MG63 (cell line): ENCODE measurements around the gene ARHGEF9. TPM values are rescaled to one million over a fixed set of nuclear protein-coding genes. Genes with fewer than 3 reads are reported as not detected.
A peak's percentile ranks its signal among the peaks of the same experiment; 100 is the strongest.
"Not testable (repeated sequence)": the region's sequence is repeated elsewhere in the genome, so short reads cannot be mapped to it uniquely, and the experiment has no call there.

Experiments used
- DNase-seq: peaks from one replicate; pipeline ENCODE4 v3.0.0-alpha.2; 2020
- H3K27me3 ChIP-seq: fragments of 250-450 bp; sonication (Bioruptor Pico); 2 replicates; pipeline ENCODE4 v1.5.1; 2020; ENCODE audit warnings: mild to moderate bottlenecking, moderate library complexity
- H3K36me3 ChIP-seq: fragments of 250-450 bp; sonication (Bioruptor Pico); 2 replicates; pipeline ENCODE4 v1.5.1; 2020; ENCODE audit warnings: mild to moderate bottlenecking, moderate library complexity
- H3K4me3 ChIP-seq: fragments of 250-450 bp; sonication (Bioruptor Pico); 2 replicates; pipeline ENCODE4 v1.5.1; 2020; ENCODE audit warnings: mild to moderate bottlenecking, moderate library complexity
- H3K9me3 ChIP-seq: fragments of 250-450 bp; sonication (Bioruptor Pico); 2 replicates; pipeline ENCODE4 v1.5.1; 2020; ENCODE audit warnings: mild to moderate bottlenecking, moderate library complexity
- total RNA-seq: library from RNA; depleted of rRNA; stranded (reverse); fragments of >200 nt; shearing (Covaris generic); gene quantifications from 2 replicates; pipeline ENCODE4 v1.2.3, GENCODE V29; 2014; ENCODE audit warnings: low replicate concordance

The ARHGEF9 gene
- total RNA-seq, 1 experiment from 2014 or later, result 13.4 TPM

- no peak for DNase-seq
- H3K4me3 ChIP-seq, result no peak overlapping the region
- H3K27me3 ChIP-seq, result no peaks in the 10 kb centered on the region
- H3K36me3 ChIP-seq, result no peaks in the 10 kb centered on the region
- H3K9me3 ChIP-seq, result no peaks in the 10 kb centered on the region
Observed at GRCh38 chrX:63718010-63718694, 66.9 kb downstream of the ARHGEF9 start.

- no peaks in the 10 kb centered on the region for H3K36me3 ChIP-seq
- DNase-seq, result no peak
- no peaks in the 10 kb centered on the region for H3K27me3 ChIP-seq
- H3K4me3 ChIP-seq, result no peak overlapping the region
- no peaks in the 10 kb centered on the region for H3K9me3 ChIP-seq
Observed at GRCh38 chrX:63713526-63713925, 71.5 kb downstream of the ARHGEF9 start.

GRCh38 chrX:63708801-63709200, 76.2 kb downstream of the ARHGEF9 start:
- no peaks in the 10 kb centered on the region for H3K9me3 ChIP-seq
- H3K4me3 ChIP-seq, result no peak overlapping the region
- H3K27me3 ChIP-seq, result no peaks in the 10 kb centered on the region
- DNase-seq, result no peak
- no peaks in the 10 kb centered on the region for H3K36me3 ChIP-seq

- no peak for DNase-seq
- Histone ChIP-seq H3K9me3 (no peaks in the 10 kb centered on the region), H3K27me3 (no peaks in the 10 kb centered on the region), H3K36me3 (no peaks in the 10 kb centered on the region), H3K4me3 (no peak overlapping the region)
Observed at GRCh38 chrX:63702556-63702955, 82.5 kb downstream of the ARHGEF9 start.

GRCh38 chrX:63686878-63687714, 97.9 kb downstream of the ARHGEF9 start:
- no peaks in the 10 kb centered on the region for H3K36me3 ChIP-seq
- no peaks in the 10 kb centered on the region for H3K9me3 ChIP-seq
- no peak overlapping the region for H3K4me3 ChIP-seq
- DNase-seq, result peak; percentile 1
- H3K27me3 ChIP-seq, result no peaks in the 10 kb centered on the region

- Histone ChIP-seq H3K36me3 (no peaks in the 10 kb centered on the region), H3K9me3 (no peaks in the 10 kb centered on the region), H3K4me3 (no peak overlapping the region), H3K27me3 (no peaks in the 10 kb centered on the region)
- DNase-seq, result no peak
Observed at GRCh38 chrX:63680423-63680822, 104.6 kb downstream of the ARHGEF9 start.

GRCh38 chrX:63679432-63679831, 105.6 kb downstream of the ARHGEF9 start:
- Histone ChIP-seq H3K36me3 (no peaks in the 10 kb centered on the region), H3K27me3 (no peaks in the 10 kb centered on the region), H3K9me3 (no peaks in the 10 kb centered on the region), H3K4me3 (no peak overlapping the region)
- no peak for DNase-seq

GRCh38 chrX:63675716-63676115, 109.3 kb downstream of the ARHGEF9 start:
- H3K4me3 ChIP-seq, result no peak overlapping the region
- H3K27me3 ChIP-seq, result no peaks in the 10 kb centered on the region
- H3K9me3 ChIP-seq, result no peaks in the 10 kb centered on the region
- no peaks in the 10 kb centered on the region for H3K36me3 ChIP-seq
- DNase-seq, result no peak

GRCh38 chrX:63673896-63674295, 111.1 kb downstream of the ARHGEF9 start:
- H3K36me3 ChIP-seq, result no peaks in the 10 kb centered on the region

GRCh38 chrX:63664741-63665140, 120.3 kb downstream of the ARHGEF9 start:
- H3K4me3 ChIP-seq, result no peak overlapping the region
- no peak for DNase-seq
- no peaks in the 10 kb centered on the region for H3K36me3 ChIP-seq
- H3K9me3 ChIP-seq, result no peaks in the 10 kb centered on the region
- no peaks in the 10 kb centered on the region for H3K27me3 ChIP-seq

More at GRCh38 chrX:63673896-63674295, 111.1 kb downstream of the ARHGEF9 start:
- H3K27me3 ChIP-seq, result no peaks in the 10 kb centered on the region
- no peaks in the 10 kb centered on the region for H3K9me3 ChIP-seq
- H3K4me3 ChIP-seq, result no peak overlapping the region
- DNase-seq, result no peak

- no peaks in the 10 kb centered on the region for H3K9me3 ChIP-seq
- DNase-seq, result peak; percentile 4
- H3K27me3 ChIP-seq, result no peaks in the 10 kb centered on the region
- no peak overlapping the region for H3K4me3 ChIP-seq
- no peaks in the 10 kb centered on the region for H3K36me3 ChIP-seq
Observed at GRCh38 chrX:63664083-63664482, 120.9 kb downstream of the ARHGEF9 start.

GRCh38 chrX:63661676-63662075, 123.3 kb downstream of the ARHGEF9 start:
- no peak overlapping the region for H3K4me3 ChIP-seq
- H3K9me3 ChIP-seq, result no peaks in the 10 kb centered on the region
- no peak for DNase-seq
- H3K36me3 ChIP-seq, result no peaks in the 10 kb centered on the region
- H3K27me3 ChIP-seq, result no peaks in the 10 kb centered on the region

GRCh38 chrX:63658920-63659319, 126.1 kb downstream of the ARHGEF9 start:
- H3K9me3 ChIP-seq, result no peaks in the 10 kb centered on the region
- no peak for DNase-seq
- no peaks in the 10 kb centered on the region; the same call in 1 of the 2 replicates for H3K36me3 ChIP-seq
- no peaks in the 10 kb centered on the region for H3K27me3 ChIP-seq
- H3K4me3 ChIP-seq, result no peak overlapping the region

- no peak overlapping the region for H3K4me3 ChIP-seq
- H3K27me3 ChIP-seq, result no peaks in the 10 kb centered on the region
- DNase-seq, result no peak
- H3K9me3 ChIP-seq, result no peaks in the 10 kb centered on the region
- no peaks in the 10 kb centered on the region; the same call in 1 of the 2 replicates for H3K36me3 ChIP-seq
Observed at GRCh38 chrX:63657821-63658220, 127.2 kb downstream of the ARHGEF9 start.

GRCh38 chrX:63656871-63657580, 128.0 kb downstream of the ARHGEF9 start:
- DNase-seq, result peak; percentile 53
- H3K4me3 ChIP-seq, result no peak overlapping the region
- no peaks in the 10 kb centered on the region for H3K27me3 ChIP-seq
- H3K9me3 ChIP-seq, result no peaks in the 10 kb centered on the region
- H3K36me3 ChIP-seq, result no peaks in the 10 kb centered on the region; the same call in 1 of the 2 replicates

GRCh38 chrX:63652086-63652765, 132.8 kb downstream of the ARHGEF9 start:
- no peaks in the 10 kb centered on the region; the same call in 1 of the 2 replicates for H3K36me3 ChIP-seq
- H3K4me3 ChIP-seq, result no peak overlapping the region
- DNase-seq, result no peak
- H3K9me3 ChIP-seq, result no peaks in the 10 kb centered on the region
- no peaks in the 10 kb centered on the region for H3K27me3 ChIP-seq

- not testable (repeated sequence) for H3K27me3 ChIP-seq, DNase-seq, H3K36me3 ChIP-seq, H3K4me3 ChIP-seq, H3K9me3 ChIP-seq
Observed at GRCh38 chrX:63645748-63646147, 139.3 kb downstream of the ARHGEF9 start.
